ENCODE measurements around the gene RPL6.

GRCh38 chr12:112419297-112420133 lies 10.1 kb upstream of the RPL6 start:
- TF ChIP-seq POLR2AphosphoS5 (IDR thresholded peaks at IDR 0.05; ENCODE audit: low read depth, low read length) = no peak
- TF ChIP-seq CTCF (IDR thresholded peaks at IDR 0.05) = peak; percentile 55
- no peak for TF ChIP-seq REST (IDR thresholded peaks at IDR 0.05; ENCODE audit: insufficient read depth in 1 of 2, low read depth in 2 of 2, low read length in 1 of 2)

Measured in Panc1 (cell line).